22Rv1 (cell line): Measurements from ENCODE around the gene ST8SIA1.

ENCODE experiments used
- H3K27ac ChIP-seq: fragments of 450-650 bp; 2 replicates; pipeline ENCODE4 v1.5.1; 2017
- CTCF ChIP-seq: fragments of 450-650 bp; IDR thresholded peaks from 2 replicates; pipeline ENCODE4 v1.5.1; 2017; ENCODE audit warnings: mild to moderate bottlenecking
- ZFX ChIP-seq: fragments of 450-650 bp; IDR thresholded peaks from 2 replicates; pipeline ENCODE4 v1.6.1; 2017; ENCODE audit warnings: antibody characterized with exemption, borderline replicate concordance

ST8SIA1 gene

GRCh38 chr12:22312336-22312735 is 22.2 kb downstream of the ST8SIA1 start:
- H3K27ac ChIP-seq: no peak overlapping the region
- TF ChIP-seq ZFX (no peak), CTCF (no peak)

DNA sequence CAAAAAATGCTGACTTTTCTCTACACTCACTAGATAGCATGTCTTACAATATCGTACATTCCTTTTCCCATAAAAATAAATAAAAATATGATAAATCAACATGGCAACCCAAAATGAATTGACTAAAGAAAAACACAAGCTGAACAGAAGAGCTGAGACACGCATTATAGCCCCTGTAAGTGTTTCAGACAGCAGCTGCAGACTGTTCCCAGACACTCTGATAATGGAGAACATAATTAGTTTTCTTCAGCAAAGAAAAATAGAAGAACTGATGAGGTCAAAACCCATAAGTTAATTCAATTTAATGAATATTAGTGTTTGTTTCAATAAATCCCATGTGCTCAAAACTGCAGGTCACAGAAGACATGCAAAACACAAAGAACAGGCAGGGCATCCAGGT is 23.8 kb downstream of the ST8SIA1 start:
- TF ChIP-seq CTCF: no peak

GRCh38 chr12:22310275-22310674 is 24.2 kb downstream of the ST8SIA1 start:
- no peak overlapping the region for H3K27ac ChIP-seq
- TF ChIP-seq ZFX (no peak), CTCF (no peak)

More for the DNA sequence above, 23.8 kb downstream of the ST8SIA1 start:
- H3K27ac ChIP-seq: no peak overlapping the region

GRCh38 chr12:22307811-22308210 is 26.7 kb downstream of the ST8SIA1 start:
- H3K27ac ChIP-seq: no peak overlapping the region
- no peak for TF ChIP-seq ZFX
- TF ChIP-seq CTCF: no peak

DNA sequence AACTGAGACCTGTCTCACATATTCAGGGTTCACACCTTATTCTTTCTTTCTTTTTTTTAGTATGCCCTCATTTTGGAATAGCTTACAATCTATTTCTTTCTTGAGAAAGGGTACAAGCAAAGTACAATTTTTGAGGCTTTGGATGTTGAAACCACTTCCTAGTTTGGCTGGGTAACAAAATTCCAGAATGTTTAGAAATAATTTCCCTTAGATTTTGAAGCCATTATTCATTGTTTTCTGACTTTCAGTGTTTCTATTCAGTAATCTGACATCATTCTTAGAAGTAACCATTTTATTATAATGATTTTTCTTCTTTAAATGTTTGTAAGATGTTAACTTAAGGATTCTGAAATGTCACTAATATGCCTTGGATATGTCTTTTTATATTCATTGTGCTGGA is 28.2 kb downstream of the ST8SIA1 start:
- TF ChIP-seq ZFX (no peak), CTCF (no peak)
- no peak overlapping the region for H3K27ac ChIP-seq

GRCh38 chr12:22304341-22304740 is 30.2 kb downstream of the ST8SIA1 start:
- no peak for TF ChIP-seq ZFX
- no peak overlapping the region for H3K27ac ChIP-seq

DNA sequence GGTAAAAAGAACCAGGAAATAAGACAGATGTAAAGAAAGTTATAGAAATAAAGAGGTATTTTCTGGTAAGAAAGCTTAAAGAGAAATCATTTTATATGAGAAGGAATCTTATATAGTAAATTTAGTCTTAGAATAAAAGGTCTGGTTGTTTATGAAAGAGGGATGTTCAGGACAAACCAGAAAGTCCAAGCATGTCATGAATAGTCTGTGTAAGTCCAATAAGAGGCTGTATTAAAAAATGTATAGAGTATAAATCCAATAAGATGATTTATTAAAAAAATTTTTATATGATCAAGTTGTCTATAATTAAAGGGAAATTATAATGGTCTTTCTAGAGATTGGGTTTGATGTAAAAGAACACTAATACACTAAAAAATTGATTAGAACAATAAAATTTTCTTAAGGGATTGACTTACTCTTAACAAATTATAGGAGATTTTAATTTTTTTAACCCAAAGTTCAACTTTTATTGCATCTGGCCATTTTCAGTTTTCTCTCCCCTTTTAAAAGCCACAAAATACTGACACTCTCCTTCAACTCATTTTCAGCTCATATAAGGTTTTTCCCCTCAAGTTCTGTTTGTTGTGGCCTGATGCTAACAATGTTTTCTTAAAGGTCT is 35.1 kb downstream of the ST8SIA1 start:
- TF ChIP-seq CTCF (no peak), ZFX (no peak)
- no peak overlapping the region for H3K27ac ChIP-seq

- TF ChIP-seq ZFX (no peak), CTCF (no peak)
- no peak overlapping the region for H3K27ac ChIP-seq
These were observed 45.3 kb downstream of the ST8SIA1 start for GRCh38 chr12:22289250-22289649.
